Endometrial microvascular endothelial cells (primary cell): Measurements from ENCODE around the gene MRPL19. TPM values are rescaled to one million over a fixed set of nuclear protein-coding genes. Genes with fewer than 3 reads are reported as not detected.

Experiments
- in situ Hi-C: cut with HindIII; loops from 2 replicates; pipeline ENCODE4 v1.10.0; 2017; ENCODE audit warnings: low sequenced_read_pairs, low pct_unique_long_range_greater_than_20kb; ENCODE audit errors: inconsistent ontology term
- total RNA-seq: library from RNA; depleted of rRNA; stranded (reverse); fragments of >200 nt; gene quantifications from one replicate; pipeline ENCODE4 v1.2.3, GENCODE V29; 2015; ENCODE audit errors: inconsistent ontology term

The MRPL19 gene
- total RNA-seq, 1 donor from 2014 or later, result 81.4 TPM

DNA sequence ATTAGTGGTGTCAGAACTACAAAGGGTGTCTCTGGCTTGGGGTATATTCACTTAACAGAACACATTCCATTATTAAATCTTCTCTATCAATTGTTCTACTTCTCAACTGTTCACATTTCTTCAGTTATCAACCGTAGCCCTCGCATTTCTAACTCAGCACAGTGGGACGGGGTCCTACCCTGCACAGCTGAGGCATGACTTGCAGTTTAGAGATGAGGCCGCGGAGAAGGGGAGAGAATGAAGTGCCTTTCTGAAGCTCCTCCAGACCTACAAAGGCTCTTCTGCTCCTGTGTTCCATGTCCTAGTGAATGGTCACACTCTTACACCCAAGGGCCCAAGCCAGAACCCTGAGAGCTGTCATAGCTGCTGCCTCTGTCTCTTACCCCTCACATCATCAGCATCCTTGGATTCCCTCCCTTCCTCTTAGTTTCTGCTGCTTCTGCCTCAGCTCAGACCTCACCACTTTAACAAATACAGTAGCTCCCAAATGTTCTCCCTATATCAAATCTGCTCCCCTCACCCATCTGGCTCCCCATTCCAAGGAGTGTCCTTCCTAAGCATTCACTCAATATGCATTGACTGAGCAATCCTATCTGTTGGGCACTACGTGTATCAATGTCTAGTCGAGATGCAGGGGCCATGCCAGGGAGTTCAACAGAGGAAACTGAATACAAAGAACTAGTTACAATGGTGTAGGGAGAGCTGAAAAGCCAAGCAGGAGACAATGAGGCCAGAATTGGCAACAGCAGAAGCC, 34.3 kb upstream of the MRPL19 start:
- in situ Hi-C loops, result loop anchor here (25.0 kb wide), 1 partner anchor 150 kb away; no protein-coding TSS in a partner anchor

DNA sequence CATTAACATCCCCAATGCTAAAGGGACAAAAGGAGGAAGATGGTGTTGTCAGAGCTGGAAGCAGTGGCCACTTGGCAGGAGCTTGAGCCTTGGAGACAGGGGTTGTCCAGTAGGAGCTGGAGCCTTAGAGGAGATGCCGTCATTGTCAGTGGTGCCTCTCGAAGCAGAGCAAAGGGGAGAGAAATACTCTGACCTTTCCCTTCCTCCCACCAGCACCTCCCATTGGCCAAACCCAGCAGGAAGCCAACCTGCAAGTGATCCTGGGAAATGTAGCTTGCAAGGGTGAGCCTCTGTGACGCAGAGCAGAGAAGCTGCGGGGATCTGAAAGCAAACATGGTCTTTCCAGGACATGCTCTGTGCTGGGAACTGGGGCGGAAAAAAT, 33.7 kb upstream of the MRPL19 start:
- in situ Hi-C loops, result loop anchor here (25.0 kb wide), 1 partner anchor 151 kb away; no protein-coding TSS in a partner anchor

DNA sequence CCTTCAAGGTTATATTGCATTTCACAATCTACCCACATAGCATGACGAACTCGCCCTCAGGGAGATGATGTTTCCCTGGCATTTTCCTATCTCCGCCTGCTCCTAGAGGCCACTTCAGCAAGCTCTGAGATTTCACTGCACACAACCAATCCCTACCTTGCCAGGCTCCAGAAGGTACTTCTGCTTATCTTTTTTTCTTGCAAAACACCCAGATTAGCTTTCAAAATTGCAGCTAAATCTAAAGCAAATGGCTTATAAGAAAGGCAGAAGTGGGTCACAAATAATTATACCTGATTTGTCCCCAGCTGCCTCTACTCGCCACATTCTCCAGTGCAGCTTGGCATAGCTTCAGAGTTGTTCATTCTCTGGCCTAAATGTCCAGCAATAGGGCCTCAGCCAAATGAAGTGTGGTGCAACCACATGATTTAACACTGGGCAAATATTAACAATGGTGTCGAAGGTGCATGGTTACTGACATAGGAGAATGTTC, 32.4 kb upstream of the MRPL19 start:
- in situ Hi-C loops, result loop anchor here (25.0 kb wide), 1 partner anchor 152 kb away; no protein-coding TSS in a partner anchor

DNA sequence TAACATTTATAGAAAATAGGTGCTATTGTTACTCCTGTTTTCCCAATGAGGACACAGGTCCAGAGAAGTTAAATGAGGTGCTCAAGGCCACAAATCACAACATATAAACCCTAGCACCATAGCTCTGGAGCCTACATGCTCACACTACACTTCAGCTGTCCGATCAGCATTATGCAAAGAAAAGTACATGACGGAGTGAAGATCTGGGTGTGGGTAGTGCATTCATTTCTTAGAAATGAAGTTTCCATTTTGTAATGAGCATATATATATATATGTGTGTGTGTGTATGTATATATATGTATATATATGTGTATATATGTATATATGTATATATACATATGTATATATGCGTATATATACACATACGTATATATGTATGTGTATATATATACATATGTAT, 30.2 kb upstream of the MRPL19 start:
- in situ Hi-C loops, result loop anchor here (25.0 kb wide), 1 partner anchor 154 kb away; no protein-coding TSS in a partner anchor

DNA sequence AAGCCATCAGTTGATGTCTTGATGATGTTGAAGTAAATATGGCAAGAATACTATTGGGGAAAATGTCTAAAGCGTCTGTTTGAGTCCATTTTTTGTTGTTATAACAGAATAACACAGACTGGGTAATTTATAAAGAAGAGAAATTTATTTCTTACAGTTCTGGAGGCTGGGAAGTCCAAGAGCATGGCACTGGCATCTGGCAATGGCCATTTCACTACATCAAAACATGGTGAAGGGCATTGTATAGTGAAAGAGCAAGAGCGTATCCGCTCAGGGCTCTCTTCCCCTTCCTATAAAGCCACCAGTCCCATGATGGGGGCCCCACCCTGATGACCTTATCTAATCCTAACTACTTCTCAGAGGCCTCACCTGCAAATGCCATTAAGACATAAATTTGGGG, 29.6 kb upstream of the MRPL19 start:
- in situ Hi-C loops, result loop anchor here (25.0 kb wide), 1 partner anchor 155 kb away; no protein-coding TSS in a partner anchor

DNA sequence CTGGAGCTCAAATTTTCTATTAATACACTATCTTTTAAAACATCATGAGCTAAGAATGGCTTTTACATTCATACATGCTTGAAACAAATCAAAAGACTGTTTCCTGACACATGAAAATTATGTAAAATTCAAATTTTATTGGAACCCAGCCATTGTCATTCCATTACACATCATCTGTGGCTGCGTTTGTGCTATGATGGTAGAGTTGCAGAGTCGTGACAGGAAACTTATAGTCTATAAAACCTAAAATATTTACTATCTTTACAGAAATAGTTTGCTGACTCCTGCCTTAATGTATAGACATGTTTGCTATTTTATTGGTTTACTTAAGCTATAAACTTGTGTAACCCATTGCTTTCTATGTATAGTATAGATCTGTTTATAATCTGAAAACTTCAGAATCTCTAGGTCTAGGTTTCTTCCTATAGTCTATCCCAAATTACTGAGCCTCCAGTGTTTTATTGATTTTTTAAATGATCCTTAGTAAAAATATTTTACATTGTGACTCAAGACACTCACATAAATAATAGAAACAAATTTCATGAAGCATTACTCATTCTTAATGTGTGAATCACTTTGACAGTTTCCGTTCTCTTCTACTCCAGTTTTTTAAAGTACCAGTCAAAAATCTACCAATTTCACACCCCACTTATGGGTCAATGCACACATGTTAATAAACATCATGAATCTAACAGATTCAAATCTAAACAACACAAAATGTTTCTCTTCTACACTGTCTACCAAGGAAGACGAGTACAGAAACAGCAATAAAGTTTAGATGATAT, 26.4 kb upstream of the MRPL19 start:
- in situ Hi-C loops, result loop anchor here (25.0 kb wide), 1 partner anchor 158 kb away; no protein-coding TSS in a partner anchor

DNA sequence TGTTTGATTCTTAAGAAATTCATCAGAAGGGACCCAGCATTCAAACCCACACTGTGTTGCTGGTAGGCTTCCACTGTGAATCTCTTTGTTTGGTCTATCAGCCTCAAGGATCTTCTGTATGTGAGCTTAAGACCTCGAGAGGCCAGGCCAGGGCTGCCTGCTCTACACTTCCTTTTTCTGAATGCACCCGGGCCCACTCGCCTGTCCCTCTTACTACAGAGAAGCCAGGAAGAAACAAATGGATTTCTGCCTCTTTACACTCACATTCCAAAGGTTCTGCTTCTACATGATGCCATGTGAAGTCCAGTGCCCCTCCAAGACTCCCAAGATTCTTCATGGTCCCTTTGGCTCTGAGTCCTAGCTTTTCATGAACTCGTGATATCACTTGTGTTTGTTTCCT, 25.4 kb upstream of the MRPL19 start:
- in situ Hi-C loops, result loop anchor here (25.0 kb wide), 1 partner anchor 159 kb away; no protein-coding TSS in a partner anchor

DNA sequence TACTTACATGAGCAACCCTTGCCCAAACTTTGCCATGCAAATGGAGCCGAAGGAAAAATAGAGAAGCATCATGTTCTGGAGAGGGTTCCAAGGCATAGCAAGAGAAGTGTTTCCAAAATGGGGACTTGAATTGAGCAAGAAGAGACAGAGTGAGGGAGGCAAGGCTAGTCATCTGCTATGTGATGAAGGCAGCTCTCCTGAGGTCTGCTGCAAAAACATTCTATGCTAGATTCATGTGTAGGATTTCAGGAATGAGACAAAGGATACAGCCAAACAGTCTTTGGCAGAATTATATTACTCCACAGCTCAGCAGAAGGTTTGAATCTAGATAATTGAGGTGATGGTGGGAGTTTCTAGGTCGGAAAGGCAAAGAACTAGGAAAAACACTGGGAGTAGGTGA, 24.1 kb upstream of the MRPL19 start:
- in situ Hi-C loops, result loop anchor here (25.0 kb wide), 1 partner anchor 160 kb away; no protein-coding TSS in a partner anchor

DNA sequence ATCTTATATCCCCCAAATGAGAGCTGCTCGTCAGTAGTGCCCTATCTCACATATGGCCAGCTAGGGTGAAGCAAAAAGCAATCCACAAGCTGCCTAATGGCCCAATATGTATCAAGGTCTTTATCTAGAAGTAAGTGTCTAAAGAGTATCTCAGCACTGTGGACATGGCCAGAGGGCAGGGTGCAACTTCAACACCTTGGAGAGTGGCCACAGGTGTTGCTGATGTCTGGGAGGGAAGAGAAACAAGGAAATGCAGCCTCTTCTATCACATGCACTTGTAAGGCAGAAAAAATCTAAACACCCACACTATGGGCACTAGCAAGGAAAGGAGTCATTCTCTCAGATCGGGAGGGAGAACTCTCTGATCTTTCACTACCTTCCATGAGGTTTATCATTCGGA, 23.7 kb upstream of the MRPL19 start:
- in situ Hi-C loops, result loop anchor here (25.0 kb wide), 1 partner anchor 161 kb away; no protein-coding TSS in a partner anchor

DNA sequence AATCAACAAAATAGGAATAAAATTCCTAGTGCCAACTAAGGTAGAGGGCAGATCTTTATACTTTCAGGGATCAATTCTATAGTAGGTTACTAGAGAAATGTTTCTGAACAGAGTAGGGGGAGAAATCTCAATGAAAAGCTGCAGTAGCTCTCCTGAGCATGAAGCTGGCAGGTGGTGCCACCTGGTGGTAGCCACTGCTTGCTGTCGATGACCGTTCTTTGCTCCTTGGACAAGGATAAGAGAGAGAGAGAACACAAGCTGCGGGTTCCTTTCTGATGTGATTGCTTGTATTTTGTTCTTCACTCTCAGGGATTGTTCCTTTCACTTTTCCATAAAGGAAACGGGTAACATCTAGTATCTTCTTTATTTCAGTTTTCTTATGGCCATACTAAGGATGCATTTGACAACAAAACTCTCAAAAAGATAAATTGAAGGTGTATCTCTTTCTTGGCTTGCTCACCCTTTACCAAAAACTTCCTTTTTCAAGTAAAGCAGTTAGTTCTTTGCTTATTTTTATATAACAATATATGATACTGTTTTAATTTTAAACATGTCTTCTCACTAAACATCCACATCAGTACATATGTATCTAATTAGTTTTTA, 18.6 kb upstream of the MRPL19 start:
- in situ Hi-C loops, result no loop called here

DNA sequence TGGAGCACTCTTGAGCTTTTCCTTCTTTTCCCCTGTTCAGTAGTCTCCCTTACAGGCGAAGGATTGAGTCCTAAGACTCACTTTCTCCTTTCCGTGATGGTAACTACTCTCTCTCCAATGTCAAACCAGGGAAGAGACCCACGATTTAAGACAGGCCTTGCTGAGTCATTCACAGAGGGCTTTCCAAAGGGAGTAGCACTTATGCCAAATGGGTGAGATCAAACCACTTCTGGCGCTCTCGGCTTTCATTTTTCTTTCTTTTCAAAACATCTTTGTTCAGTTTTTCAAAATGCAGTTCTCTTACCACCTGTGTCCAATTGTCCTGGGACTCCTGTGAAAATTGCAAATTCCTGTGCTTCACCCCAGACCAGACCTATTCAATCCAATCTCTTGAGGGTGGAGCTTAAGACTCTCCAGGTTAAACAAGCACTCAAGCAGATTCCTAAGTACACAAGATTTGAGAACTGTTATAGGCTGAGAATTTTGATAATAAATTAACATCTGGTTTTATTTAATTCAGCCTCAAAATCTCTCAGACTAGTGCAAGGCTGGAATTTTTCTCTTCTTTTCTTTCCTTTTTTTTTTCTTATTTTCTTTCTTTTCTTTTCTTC, 14.4 kb upstream of the MRPL19 start:
- in situ Hi-C loops, result no loop called here

DNA sequence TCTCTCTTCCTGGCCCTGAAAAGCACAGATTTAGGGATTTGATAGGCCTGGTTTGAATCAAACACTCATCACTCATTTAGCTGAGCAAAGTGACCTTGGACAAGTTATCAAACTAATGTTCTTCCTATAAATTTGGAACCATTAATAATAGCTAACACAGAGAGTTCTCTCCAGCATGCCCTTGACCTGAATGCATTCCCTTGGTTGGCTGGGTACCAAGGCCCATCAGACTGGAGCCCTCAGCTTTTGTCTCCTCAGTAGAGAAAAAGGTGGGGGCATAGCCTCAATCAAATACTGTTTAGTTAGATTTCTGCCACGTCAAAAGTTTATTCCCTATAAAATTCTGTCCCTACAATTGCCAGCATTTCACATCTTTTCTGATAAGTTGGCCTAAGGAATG, 13.8 kb upstream of the MRPL19 start:
- in situ Hi-C loops, result no loop called here

DNA sequence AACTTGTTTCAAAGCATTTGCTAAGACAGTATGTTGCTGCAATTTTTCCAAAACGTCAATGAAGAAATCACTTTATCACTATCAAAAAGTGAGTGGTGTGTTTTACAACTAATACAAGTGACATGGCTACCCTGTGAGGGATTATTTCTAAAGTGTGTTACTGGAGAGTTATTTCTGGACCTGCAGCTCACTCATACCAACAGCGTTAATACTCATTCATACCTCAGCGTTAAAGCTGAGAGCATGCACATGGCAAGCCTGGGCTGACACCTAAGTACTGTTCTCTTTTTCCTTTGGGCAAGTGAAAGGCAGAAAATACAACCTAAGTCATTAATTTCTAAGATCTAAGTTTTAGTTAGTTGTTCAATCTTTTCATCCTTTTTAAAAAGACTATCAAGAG, 13.0 kb upstream of the MRPL19 start:
- in situ Hi-C loops, result no loop called here

DNA sequence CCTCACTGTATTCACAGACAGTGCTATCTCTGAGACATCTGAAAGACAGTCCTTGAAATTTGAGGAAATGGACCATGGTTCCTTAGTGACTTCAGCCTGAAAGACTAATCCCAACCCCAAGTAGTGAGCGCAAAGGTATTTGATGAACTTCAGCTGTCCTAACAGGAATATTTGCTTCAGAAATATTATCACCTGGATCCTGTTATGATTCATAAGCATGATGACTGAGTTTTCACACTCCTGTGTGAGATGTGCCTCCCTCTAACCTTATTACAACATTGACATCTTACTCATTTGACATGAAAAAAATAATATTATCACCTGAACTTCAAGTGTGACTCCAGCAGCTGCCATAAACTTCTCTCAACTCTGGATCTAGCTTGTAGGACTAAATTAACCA, 11.6 kb upstream of the MRPL19 start:
- in situ Hi-C loops, result no loop called here

DNA sequence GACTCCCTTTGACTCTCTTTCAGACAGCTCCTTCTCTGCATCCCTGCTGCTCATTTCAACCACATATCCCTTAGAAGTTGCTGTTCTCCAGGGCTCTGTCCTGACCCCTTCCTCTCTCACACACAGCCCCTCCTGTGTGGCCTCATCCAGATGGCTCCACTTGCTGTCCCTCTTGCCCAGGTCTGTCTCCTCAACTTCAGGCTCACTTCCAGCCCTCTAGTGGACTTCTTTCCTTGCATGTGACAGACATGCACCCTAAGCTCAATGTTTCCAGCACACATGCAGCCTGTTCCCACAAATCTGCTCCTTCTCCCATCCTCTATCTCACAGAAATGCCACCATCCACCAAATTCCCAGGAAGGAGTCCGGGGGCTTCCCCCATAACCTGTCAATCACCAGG, 9.0 kb upstream of the MRPL19 start:
- in situ Hi-C loops, result no loop called here

DNA sequence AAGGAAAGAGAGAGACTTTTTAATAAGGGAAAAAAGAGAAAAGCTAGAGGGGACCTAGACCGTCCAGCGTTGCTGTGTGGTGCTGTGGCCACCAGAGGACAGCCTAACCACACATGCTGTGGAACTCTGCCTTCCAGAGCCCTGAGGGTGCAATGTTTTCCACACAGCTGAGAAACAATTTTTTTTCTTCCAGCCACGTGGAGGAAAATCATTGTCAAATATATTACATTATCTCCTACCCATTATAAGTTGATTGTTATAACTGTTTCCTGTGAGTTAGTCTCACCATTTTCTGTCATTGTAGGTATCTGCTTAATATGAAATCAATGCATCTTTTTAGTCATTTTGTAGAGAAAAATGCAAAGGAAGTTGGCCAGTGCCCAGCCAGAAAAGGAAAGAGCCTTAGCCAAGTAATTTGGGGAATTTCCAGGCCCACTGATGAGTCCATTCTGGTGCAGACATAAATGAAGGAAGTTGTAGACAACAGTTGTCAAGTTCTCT, 5.9 kb upstream of the MRPL19 start:
- in situ Hi-C loops, result no loop called here

DNA sequence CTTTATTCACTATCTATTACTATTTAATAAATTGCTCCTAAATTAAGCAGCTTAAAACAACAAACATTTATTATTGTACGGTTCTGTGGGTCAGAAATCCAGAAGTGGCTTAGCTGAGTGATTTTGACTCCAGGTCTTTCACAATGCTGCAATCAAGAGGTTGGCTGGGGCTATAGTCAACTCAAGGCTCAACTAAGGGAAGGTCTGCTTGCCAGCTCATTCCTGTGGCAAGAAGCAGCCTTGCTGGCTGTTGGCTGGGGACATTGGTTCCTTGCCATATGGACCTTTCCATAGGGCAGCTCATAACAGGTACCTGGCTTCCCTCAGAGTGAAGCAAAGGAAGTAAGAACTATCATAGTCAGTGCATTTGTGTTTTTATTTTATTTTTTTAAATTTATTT, 5.0 kb upstream of the MRPL19 start:
- in situ Hi-C loops, result no loop called here

DNA sequence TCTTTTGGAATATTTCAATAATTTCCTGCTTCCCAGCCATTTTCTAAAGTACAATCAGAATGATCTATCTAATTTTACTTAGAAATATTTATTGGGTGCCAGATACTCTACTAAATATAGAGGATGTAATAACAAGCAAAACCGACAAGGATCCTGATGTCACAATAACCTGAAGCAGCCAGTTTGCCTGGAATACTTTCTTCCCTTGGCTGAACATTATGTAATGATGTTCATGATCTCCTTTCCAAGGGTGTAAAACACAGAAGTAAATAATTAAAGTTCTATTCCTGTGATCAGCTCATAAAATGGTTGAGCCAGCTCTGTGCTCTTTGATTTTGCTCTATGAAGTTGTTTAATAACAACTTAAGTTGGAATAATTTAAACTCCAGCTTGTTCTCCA, 2.6 kb upstream of the MRPL19 start:
- in situ Hi-C loops, result no loop called here

DNA sequence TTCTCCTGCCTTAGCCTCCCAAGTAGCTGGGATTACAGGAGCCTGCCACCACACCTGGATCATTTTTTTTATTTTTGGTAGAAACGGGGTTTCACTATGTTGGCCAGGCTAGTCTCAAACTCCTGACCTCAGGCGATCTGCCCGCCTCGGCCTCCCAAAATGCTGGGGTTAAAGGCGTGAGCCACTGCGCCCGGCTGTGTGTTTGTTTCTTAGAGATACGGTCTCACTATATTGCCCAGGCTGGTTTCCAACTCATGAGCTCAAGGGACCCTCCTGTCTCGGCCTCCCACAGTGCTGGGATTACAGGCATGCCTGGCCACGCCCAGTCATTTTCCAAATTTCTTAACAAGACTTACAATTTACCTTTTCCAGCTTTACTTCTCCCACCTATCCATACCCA, 940 bp upstream of the MRPL19 start:
- in situ Hi-C loops, result no loop called here
